Measurements from ENCODE around the gene DHCR7.

GRCh38 chr11:71466358-71466757 is 18.2 kb upstream of the DHCR7 start:
- TF ChIP-seq CTCF (IDR thresholded peaks at IDR 0.05) = no peak
- TF ChIP-seq POLR2A (IDR thresholded peaks at IDR 0.05; ENCODE audit: low read depth) = no peak
